ENCODE data around the gene FBXO48. TPM values are rescaled to one million over a fixed set of nuclear protein-coding genes. Genes with fewer than 3 reads are reported as not detected.
A peak's percentile ranks its signal among the peaks of the same experiment; 100 is the strongest.

FBXO48 gene
- total RNA-seq, 1 donor from 2014 or later = 1.00 TPM

- ATAC-seq = peak; percentile 36
These were observed 55.5 kb downstream of the FBXO48 start for GRCh38 chr2:68411397-68412126.

Other genes with a start within 250 kb of the FBXO48 start
- 40.8 TPM for gene PPP3R1, start 214.8 kb downstream of the FBXO48 start, total RNA-seq
- 1.6 TPM for gene CNRIP1, start 147.3 kb downstream of the FBXO48 start, total RNA-seq
- gene PLEK, start 102.0 kb downstream of the FBXO48 start, total RNA-seq = 1.00 TPM
- 4.2 TPM for gene APLF, start 291 bp upstream of the FBXO48 start, total RNA-seq
- not detected for gene PROKR1, start 176.3 kb upstream of the FBXO48 start, total RNA-seq